Measurements from ENCODE around the gene GATM.

The GATM gene

GRCh38 chr15:45397116-45397665 lies 18.8 kb upstream of the GATM start:
- no peak for TF ChIP-seq CTCF (IDR thresholded peaks at IDR 0.05; ENCODE audit: low read depth, low read length)
- H3K4me3 ChIP-seq (ENCODE audit: low read depth, low read length), result no peak overlapping the region

- no peak overlapping the region for H3K4me3 ChIP-seq (ENCODE audit: low read depth, low read length)
- no peak for TF ChIP-seq CTCF (IDR thresholded peaks at IDR 0.05; ENCODE audit: low read depth, low read length)
Observed at GRCh38 chr15:45395943-45396342, 17.6 kb upstream of the GATM start.

- no peak overlapping the region for H3K4me3 ChIP-seq (ENCODE audit: low read depth, low read length)
Observed at GRCh38 chr15:45394681-45395080, 16.3 kb upstream of the GATM start.

GRCh38 chr15:45393851-45394250 lies 15.5 kb upstream of the GATM start:
- H3K4me3 ChIP-seq (ENCODE audit: low read depth, low read length), result no peak overlapping the region
- no peak for TF ChIP-seq CTCF (IDR thresholded peaks at IDR 0.05; ENCODE audit: low read depth, low read length)

More at GRCh38 chr15:45394681-45395080, 16.3 kb upstream of the GATM start:
- TF ChIP-seq CTCF (IDR thresholded peaks at IDR 0.05; ENCODE audit: low read depth, low read length), result no peak

- H3K4me3 ChIP-seq (ENCODE audit: low read depth, low read length), result no peak overlapping the region
- TF ChIP-seq CTCF (IDR thresholded peaks at IDR 0.05; ENCODE audit: low read depth, low read length), result no peak
Observed at GRCh38 chr15:45392584-45392855, 14.2 kb upstream of the GATM start.

GRCh38 chr15:45391746-45392583 lies 13.6 kb upstream of the GATM start:
- TF ChIP-seq CTCF (IDR thresholded peaks at IDR 0.05; ENCODE audit: low read depth, low read length), result no peak
- no peak overlapping the region for H3K4me3 ChIP-seq (ENCODE audit: low read depth, low read length)

GRCh38 chr15:45389351-45389750 lies 11.0 kb upstream of the GATM start:
- H3K4me3 ChIP-seq (ENCODE audit: low read depth, low read length), result no peak overlapping the region
- TF ChIP-seq CTCF (IDR thresholded peaks at IDR 0.05; ENCODE audit: low read depth, low read length), result no peak
